ENCODE data around the gene LRRC7.
A peak's percentile ranks its signal among the peaks of the same experiment; 100 is the strongest.
"Not testable (repeated sequence)": the region's sequence is repeated elsewhere in the genome, so short reads cannot be mapped to it uniquely, and the experiment has no call there.

LRRC7 gene

GRCh38 chr1:69702085-69702484 is 134.4 kb downstream of the LRRC7 start:
- DNase-seq = no peak

GRCh38 chr1:69706473-69706872 is 138.8 kb downstream of the LRRC7 start:
- DNase-seq = no peak

GRCh38 chr1:69707103-69707502 is 139.4 kb downstream of the LRRC7 start:
- no peak for DNase-seq

- no peak for DNase-seq
Observed at GRCh38 chr1:69710484-69711189, 142.9 kb downstream of the LRRC7 start.

- no peak for DNase-seq
Observed at GRCh38 chr1:69711190-69711930, 143.6 kb downstream of the LRRC7 start.

GRCh38 chr1:69717834-69718233 is 150.1 kb downstream of the LRRC7 start:
- DNase-seq = not testable (repeated sequence)

- no peak for DNase-seq
Observed at GRCh38 chr1:69728206-69728605, 160.5 kb downstream of the LRRC7 start.

- DNase-seq = no peak
Observed at GRCh38 chr1:69733061-69733460, 165.3 kb downstream of the LRRC7 start.

GRCh38 chr1:69737527-69738185 is 169.9 kb downstream of the LRRC7 start:
- DNase-seq = peak; percentile 66

- no peak for DNase-seq
Observed at GRCh38 chr1:69738458-69739250, 170.9 kb downstream of the LRRC7 start.

- no peak for DNase-seq
Observed at GRCh38 chr1:69739251-69739605, 171.5 kb downstream of the LRRC7 start.

GRCh38 chr1:69743146-69743545 is 175.4 kb downstream of the LRRC7 start:
- DNase-seq = no peak

GRCh38 chr1:69744381-69744780 is 176.7 kb downstream of the LRRC7 start:
- no peak for DNase-seq

GRCh38 chr1:69747207-69747606 is 179.5 kb downstream of the LRRC7 start:
- no peak for DNase-seq

GRCh38 chr1:69750638-69751037 is 182.9 kb downstream of the LRRC7 start:
- no peak for DNase-seq

- no peak for DNase-seq
Observed at GRCh38 chr1:69752831-69753230, 185.1 kb downstream of the LRRC7 start.

- no peak for DNase-seq
Observed at GRCh38 chr1:69754521-69754920, 186.8 kb downstream of the LRRC7 start.

GRCh38 chr1:69755647-69756046 is 187.9 kb downstream of the LRRC7 start:
- DNase-seq = no peak

- no peak for DNase-seq
Observed at GRCh38 chr1:69765951-69766350, 198.2 kb downstream of the LRRC7 start.

GRCh38 chr1:69766431-69767180 is 198.9 kb downstream of the LRRC7 start:
- DNase-seq = no peak

GRCh38 chr1:69776555-69776954 is 208.8 kb downstream of the LRRC7 start:
- DNase-seq = no peak

GRCh38 chr1:69777423-69777822 is 209.7 kb downstream of the LRRC7 start:
- DNase-seq = no peak

- no peak for DNase-seq
Observed at GRCh38 chr1:69777971-69778370, 210.2 kb downstream of the LRRC7 start.

All from NCI-H748 treated with DMSO at 0.1 percent for 48 hours (cell line).